WTC11 (cell line): ENCODE results near the gene SLIT3. TPM values are rescaled to one million over a fixed set of nuclear protein-coding genes. Genes with fewer than 3 reads are reported as not detected.

ENCODE experiments used
- ATAC-seq: fragments of 200-7000 bp; cut with Tn5 transposase; 2 replicates; pipeline ENCODE4 v1.10.0; 2021; ENCODE audit warnings: mild to moderate bottlenecking, moderate library complexity
- CTCF ChIA-PET: fragments of 300-600 bp; sonication (Branson Sonifier 250); formaldehyde crosslinking; loops from one replicate; lab custom pipeline; 2021; ENCODE audit warnings: antibody characterized with exemption; lab: Charles Lee
- POLR2A ChIA-PET: fragments of 350-600 bp; sonication (Branson Sonifier 250); formaldehyde crosslinking; loops from one replicate; lab custom pipeline; 2021; ENCODE audit warnings: antibody characterized with exemption; lab: Charles Lee
- DNase-seq: peaks from one replicate; pipeline ENCODE4 v3.0.0; 2021; ENCODE audit warnings: low spot score
- H3K27ac Mint-ChIP-seq: 2 replicates; pipeline ENCODE4 v1.8.0; 2021; ENCODE audit warnings: mixed read lengths
- H3K27me3 Mint-ChIP-seq: 2 replicates; pipeline ENCODE4 v1.8.0; 2021; ENCODE audit warnings: low read depth, mild to moderate bottlenecking, moderate library complexity, mixed read lengths
- H3K36me3 Mint-ChIP-seq: 2 replicates; pipeline ENCODE4 v1.8.0; 2021; ENCODE audit warnings: mixed read lengths
- H3K4me1 Mint-ChIP-seq: 2 replicates; pipeline ENCODE4 v1.8.0; 2022; ENCODE audit warnings: mixed read lengths
- H3K4me3 Mint-ChIP-seq: 2 replicates; pipeline ENCODE4 v1.8.0; 2021; ENCODE audit warnings: mild to moderate bottlenecking, moderate library complexity, mixed read lengths
- H3K9me3 Mint-ChIP-seq: 2 replicates; pipeline ENCODE4 v1.8.0; 2021; ENCODE audit warnings: mixed read lengths
- ESRRA ChIP-seq: sonication (generic); formaldehyde crosslinking; IDR thresholded peaks from 2 replicates; pipeline ENCODE4 v1.8.1; 2022; ENCODE audit warnings: mild to moderate bottlenecking, missing genetic modification reagents, borderline replicate concordance
- GABPB1 ChIP-seq: sonication (generic); formaldehyde crosslinking; IDR thresholded peaks from 2 replicates; pipeline ENCODE4 v1.8.1; 2023; ENCODE audit warnings: mild to moderate bottlenecking, missing genetic modification reagents
- GTF2I ChIP-seq: fragments of 250-450 bp; sonication (Bioruptor Pico); conservative IDR thresholded peaks from 2 replicates; pipeline ENCODE4 v1.4.0; 2021; ENCODE audit warnings: mild to moderate bottlenecking
- HMGA2 ChIP-seq: fragments of 250-450 bp; sonication (Bioruptor Pico); IDR thresholded peaks from 2 replicates; pipeline ENCODE4 v1.4.0; 2021; ENCODE audit warnings: mild to moderate bottlenecking, moderate library complexity
- IRF2 ChIP-seq: sonication (generic); formaldehyde crosslinking; IDR thresholded peaks from 2 replicates; pipeline ENCODE4 v1.8.0; 2022; ENCODE audit warnings: low read depth, missing genetic modification reagents, borderline replicate concordance
- NFE2L1 ChIP-seq: sonication (generic); formaldehyde crosslinking; IDR thresholded peaks from 2 replicates; pipeline ENCODE4 v1.8.1; 2023; ENCODE audit warnings: missing genetic modification reagents
- SOX15 ChIP-seq: fragments of 250-450 bp; sonication (Bioruptor Pico); IDR thresholded peaks from 2 replicates; pipeline ENCODE4 v1.9.0; 2021; ENCODE audit warnings: mild to moderate bottlenecking
- SP1 ChIP-seq: sonication (generic); formaldehyde crosslinking; conservative IDR thresholded peaks from 2 replicates; pipeline ENCODE4 v1.8.1; 2022; ENCODE audit warnings: missing genetic modification reagents
- TEAD1 ChIP-seq: sonication (generic); formaldehyde crosslinking; IDR thresholded peaks from 2 replicates; pipeline ENCODE4 v1.8.0; 2022; ENCODE audit warnings: mild to moderate bottlenecking, missing genetic modification reagents
- ZBTB21 ChIP-seq: sonication (generic); formaldehyde crosslinking; IDR thresholded peaks from 2 replicates; pipeline ENCODE4 v1.8.1; 2023; ENCODE audit warnings: mild to moderate bottlenecking, missing genetic modification reagents, borderline replicate concordance
- ZNF317 ChIP-seq: sonication (generic); formaldehyde crosslinking; IDR thresholded peaks from 2 replicates; pipeline ENCODE4 v1.8.1; 2023; ENCODE audit warnings: low read depth, mild to moderate bottlenecking, moderate library complexity, missing genetic modification reagents, borderline replicate concordance
- ZNF423 ChIP-seq: fragments of 250-450 bp; sonication (Bioruptor Pico); IDR thresholded peaks from 2 replicates; pipeline ENCODE4 v2.1.2; 2022; ENCODE audit warnings: mild to moderate bottlenecking, moderate library complexity
- total RNA-seq: library from RNA; stranded (reverse); gene quantifications from 3 replicates; pipeline ENCODE4 v1.2.3, GENCODE V29; 2021
- TF ChIP-seq, protein P1 (sequence below): sonication (generic); formaldehyde crosslinking; IDR thresholded peaks from 2 replicates; pipeline ENCODE4 v1.8.1; 2023; ENCODE audit warnings: mild to moderate bottlenecking, missing genetic modification reagents, moderate library complexity
- TF ChIP-seq, protein P2 (sequence below): sonication (generic); formaldehyde crosslinking; IDR thresholded peaks from 2 replicates; pipeline ENCODE4 v1.8.1; 2023; ENCODE audit warnings: mild to moderate bottlenecking, moderate library complexity, missing genetic modification reagents
- TF ChIP-seq, protein P3 (sequence below): sonication (generic); formaldehyde crosslinking; IDR thresholded peaks from 2 replicates; pipeline ENCODE4 v1.8.1; 2022; ENCODE audit warnings: mild to moderate bottlenecking, moderate library complexity, missing genetic modification reagents
- TF ChIP-seq, protein P4 (sequence below): sonication (generic); formaldehyde crosslinking; IDR thresholded peaks from 2 replicates; pipeline ENCODE4 v1.8.0; 2022; ENCODE audit warnings: missing genetic modification reagents
- TF ChIP-seq, protein P5 (sequence below): sonication (generic); formaldehyde crosslinking; IDR thresholded peaks from 2 replicates; pipeline ENCODE4 v1.8.0; 2022; ENCODE audit warnings: mild to moderate bottlenecking, missing genetic modification reagents
- TF ChIP-seq, protein P6 (sequence below): sonication (generic); formaldehyde crosslinking; IDR thresholded peaks from 2 replicates; pipeline ENCODE4 v1.8.1; 2022; ENCODE audit warnings: low read depth, mild to moderate bottlenecking, moderate library complexity, missing genetic modification reagents, borderline replicate concordance
- TF ChIP-seq, protein P7 (sequence below): sonication (generic); formaldehyde crosslinking; IDR thresholded peaks from 2 replicates; pipeline ENCODE4 v1.8.1; 2023; ENCODE audit warnings: mild to moderate bottlenecking, missing genetic modification reagents

The SLIT3 gene
- total RNA-seq, 1 experiment from 2014 or later, result 1.9 TPM

DNA sequence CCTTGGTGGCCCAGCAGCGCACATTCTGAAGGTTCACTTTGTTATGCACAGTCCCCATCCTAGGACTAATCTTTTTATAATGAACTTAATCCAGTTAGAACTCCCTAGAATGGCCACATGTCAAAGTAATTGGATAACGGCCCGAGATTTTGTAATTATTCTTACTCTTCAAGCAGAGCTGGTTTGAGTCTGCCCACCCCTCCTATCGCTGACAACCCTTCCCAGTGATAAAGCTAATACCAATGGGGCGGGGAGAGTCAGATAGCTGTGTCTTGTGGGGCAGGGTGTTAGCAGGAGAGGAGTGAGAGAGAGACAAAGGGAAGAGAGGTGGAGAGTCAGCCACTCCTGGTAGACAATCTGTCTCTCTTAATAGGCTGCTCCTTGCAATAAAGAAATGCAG is 356.9 kb downstream of the SLIT3 start:
- DNase-seq (no peak), ATAC-seq (no peak; the same call in 1 of the 2 replicates)
- no peaks in the 10 kb centered on the region for H3K9me3 Mint-ChIP-seq
- ChIA-PET POLR2A (interaction anchor here (0.7 kb wide), 1 partner anchor 125 kb away, joined by 3 read pairs; no protein-coding TSS in a partner anchor), CTCF (interaction anchor here (0.6 to 2.0 kb wide), 3 partner anchors 34 to 237 kb away, joined by 3 to 10 read pairs (median 3); no protein-coding TSS in a partner anchor)
- H3K36me3 Mint-ChIP-seq, result no peaks in the 10 kb centered on the region
- H3K4me3 Mint-ChIP-seq, result no peak overlapping the region
- H3K27me3 Mint-ChIP-seq, result no peaks in the 10 kb centered on the region
- H3K27ac Mint-ChIP-seq, result no peak overlapping the region
- peaks cover 14% of the 10 kb centered on the region for H3K4me1 Mint-ChIP-seq
- TF ChIP-seq SP1 (CRISPR knock-in tag), result no peak
- TF ChIP-seq, protein P1, sequence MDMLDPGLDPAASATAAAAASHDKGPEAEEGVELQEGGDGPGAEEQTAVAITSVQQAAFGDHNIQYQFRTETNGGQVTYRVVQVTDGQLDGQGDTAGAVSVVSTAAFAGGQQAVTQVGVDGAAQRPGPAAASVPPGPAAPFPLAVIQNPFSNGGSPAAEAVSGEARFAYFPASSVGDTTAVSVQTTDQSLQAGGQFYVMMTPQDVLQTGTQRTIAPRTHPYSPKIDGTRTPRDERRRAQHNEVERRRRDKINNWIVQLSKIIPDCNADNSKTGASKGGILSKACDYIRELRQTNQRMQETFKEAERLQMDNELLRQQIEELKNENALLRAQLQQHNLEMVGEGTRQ (CRISPR knock-in tag), result no peak
- TF ChIP-seq IRF2 (CRISPR knock-in tag), result no peak
- no peak for TF ChIP-seq GTF2I (CRISPR knock-in tag)
- no peak for TF ChIP-seq NFE2L1

DNA sequence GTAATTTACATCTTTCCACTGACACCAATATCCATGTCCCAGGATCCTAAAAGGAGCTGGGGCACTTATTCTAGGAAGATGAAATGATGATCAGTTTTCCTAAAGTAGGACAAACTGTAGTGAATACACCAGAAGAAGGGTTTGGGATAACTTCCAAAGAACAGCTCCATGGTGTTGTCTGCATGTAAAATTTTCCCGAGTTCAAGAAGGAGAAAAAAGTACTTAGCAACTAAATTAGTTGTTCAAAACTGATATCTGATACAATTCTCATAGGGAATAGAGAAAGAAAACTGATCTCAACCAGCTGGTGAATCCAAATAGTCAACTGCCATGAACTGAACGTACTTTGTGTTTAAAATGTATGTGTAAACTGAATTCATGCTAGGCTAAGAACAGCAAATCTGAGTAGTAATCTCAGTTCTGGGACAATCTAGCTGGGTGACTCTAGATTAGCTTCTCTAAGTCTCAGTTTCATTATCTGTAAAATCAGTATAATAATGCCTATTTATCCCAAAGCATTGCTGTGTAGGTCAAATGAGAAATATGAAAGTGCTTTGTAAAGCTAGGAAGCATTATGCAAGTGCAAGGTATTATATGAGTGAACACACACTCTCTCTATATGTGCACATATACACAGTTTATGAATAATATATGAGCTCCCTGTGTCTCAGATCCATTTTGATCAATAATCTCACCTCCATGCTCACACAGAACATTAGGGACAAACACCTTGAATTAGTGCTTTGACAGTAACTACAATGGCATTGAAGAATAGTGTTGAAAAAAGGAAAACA is 357.7 kb downstream of the SLIT3 start:
- ATAC-seq, result no peak
- Mint-ChIP-seq H3K36me3 (no peaks in the 10 kb centered on the region), H3K9me3 (no peaks in the 10 kb centered on the region), H3K4me1 (peaks cover 14% of the 10 kb centered on the region), H3K27ac (no peak overlapping the region), H3K27me3 (no peaks in the 10 kb centered on the region), H3K4me3 (no peak overlapping the region)
- ChIA-PET CTCF (interaction anchor here (0.6 to 2.0 kb wide), 3 partner anchors 33 to 236 kb away, joined by 3 to 10 read pairs (median 3); no protein-coding TSS in a partner anchor), POLR2A (no interaction called here)
- no peak for DNase-seq
- TF ChIP-seq ESRRA (CRISPR knock-in tag), result no peak
- TF ChIP-seq ZNF423 (CRISPR knock-in tag), result no peak
- TF ChIP-seq, protein P2, sequence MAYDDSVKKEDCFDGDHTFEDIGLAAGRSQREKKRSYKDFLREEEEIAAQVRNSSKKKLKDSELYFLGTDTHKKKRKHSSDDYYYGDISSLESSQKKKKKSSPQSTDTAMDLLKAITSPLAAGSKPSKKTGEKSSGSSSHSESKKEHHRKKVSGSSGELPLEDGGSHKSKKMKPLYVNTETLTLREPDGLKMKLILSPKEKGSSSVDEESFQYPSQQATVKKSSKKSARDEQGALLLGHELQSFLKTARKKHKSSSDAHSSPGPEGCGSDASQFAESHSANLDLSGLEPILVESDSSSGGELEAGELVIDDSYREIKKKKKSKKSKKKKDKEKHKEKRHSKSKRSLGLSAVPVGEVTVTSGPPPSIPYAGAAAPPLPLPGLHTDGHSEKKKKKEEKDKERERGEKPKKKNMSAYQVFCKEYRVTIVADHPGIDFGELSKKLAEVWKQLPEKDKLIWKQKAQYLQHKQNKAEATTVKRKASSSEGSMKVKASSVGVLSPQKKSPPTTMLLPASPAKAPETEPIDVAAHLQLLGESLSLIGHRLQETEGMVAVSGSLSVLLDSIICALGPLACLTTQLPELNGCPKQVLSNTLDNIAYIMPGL (CRISPR knock-in tag), result no peak
- TF ChIP-seq, protein P3, sequence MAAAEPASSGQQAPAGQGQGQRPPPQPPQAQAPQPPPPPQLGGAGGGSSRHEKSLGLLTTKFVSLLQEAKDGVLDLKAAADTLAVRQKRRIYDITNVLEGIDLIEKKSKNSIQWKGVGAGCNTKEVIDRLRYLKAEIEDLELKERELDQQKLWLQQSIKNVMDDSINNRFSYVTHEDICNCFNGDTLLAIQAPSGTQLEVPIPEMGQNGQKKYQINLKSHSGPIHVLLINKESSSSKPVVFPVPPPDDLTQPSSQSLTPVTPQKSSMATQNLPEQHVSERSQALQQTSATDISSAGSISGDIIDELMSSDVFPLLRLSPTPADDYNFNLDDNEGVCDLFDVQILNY (CRISPR knock-in tag), result no peak
- no peak for TF ChIP-seq ZNF317 (CRISPR knock-in tag)
- no peak for TF ChIP-seq HMGA2 (CRISPR knock-in tag)
- no peak for TF ChIP-seq TEAD1 (CRISPR knock-in tag)
- TF ChIP-seq, protein P4, sequence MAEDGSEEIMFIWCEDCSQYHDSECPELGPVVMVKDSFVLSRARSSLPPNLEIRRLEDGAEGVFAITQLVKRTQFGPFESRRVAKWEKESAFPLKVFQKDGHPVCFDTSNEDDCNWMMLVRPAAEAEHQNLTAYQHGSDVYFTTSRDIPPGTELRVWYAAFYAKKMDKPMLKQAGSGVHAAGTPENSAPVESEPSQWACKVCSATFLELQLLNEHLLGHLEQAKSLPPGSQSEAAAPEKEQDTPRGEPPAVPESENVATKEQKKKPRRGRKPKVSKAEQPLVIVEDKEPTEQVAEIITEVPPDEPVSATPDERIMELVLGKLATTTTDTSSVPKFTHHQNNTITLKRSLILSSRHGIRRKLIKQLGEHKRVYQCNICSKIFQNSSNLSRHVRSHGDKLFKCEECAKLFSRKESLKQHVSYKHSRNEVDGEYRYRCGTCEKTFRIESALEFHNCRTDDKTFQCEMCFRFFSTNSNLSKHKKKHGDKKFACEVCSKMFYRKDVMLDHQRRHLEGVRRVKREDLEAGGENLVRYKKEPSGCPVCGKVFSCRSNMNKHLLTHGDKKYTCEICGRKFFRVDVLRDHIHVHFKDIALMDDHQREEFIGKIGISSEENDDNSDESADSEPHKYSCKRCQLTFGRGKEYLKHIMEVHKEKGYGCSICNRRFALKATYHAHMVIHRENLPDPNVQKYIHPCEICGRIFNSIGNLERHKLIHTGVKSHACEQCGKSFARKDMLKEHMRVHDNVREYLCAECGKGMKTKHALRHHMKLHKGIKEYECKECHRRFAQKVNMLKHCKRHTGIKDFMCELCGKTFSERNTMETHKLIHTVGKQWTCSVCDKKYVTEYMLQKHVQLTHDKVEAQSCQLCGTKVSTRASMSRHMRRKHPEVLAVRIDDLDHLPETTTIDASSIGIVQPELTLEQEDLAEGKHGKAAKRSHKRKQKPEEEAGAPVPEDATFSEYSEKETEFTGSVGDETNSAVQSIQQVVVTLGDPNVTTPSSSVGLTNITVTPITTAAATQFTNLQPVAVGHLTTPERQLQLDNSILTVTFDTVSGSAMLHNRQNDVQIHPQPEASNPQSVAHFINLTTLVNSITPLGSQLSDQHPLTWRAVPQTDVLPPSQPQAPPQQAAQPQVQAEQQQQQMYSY (CRISPR knock-in tag), result no peak
- TF ChIP-seq, protein P5, sequence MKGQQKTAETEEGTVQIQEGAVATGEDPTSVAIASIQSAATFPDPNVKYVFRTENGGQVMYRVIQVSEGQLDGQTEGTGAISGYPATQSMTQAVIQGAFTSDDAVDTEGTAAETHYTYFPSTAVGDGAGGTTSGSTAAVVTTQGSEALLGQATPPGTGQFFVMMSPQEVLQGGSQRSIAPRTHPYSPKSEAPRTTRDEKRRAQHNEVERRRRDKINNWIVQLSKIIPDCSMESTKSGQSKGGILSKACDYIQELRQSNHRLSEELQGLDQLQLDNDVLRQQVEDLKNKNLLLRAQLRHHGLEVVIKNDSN (CRISPR knock-in tag), result no peak
- TF ChIP-seq GABPB1 (CRISPR knock-in tag), result no peak
- TF ChIP-seq, protein P6, sequence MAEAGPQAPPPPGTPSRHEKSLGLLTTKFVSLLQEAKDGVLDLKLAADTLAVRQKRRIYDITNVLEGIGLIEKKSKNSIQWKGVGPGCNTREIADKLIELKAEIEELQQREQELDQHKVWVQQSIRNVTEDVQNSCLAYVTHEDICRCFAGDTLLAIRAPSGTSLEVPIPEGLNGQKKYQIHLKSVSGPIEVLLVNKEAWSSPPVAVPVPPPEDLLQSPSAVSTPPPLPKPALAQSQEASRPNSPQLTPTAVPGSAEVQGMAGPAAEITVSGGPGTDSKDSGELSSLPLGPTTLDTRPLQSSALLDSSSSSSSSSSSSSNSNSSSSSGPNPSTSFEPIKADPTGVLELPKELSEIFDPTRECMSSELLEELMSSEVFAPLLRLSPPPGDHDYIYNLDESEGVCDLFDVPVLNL, result no peak
- TF ChIP-seq ZBTB21 (CRISPR knock-in tag), result no peak
- TF ChIP-seq, protein P7, sequence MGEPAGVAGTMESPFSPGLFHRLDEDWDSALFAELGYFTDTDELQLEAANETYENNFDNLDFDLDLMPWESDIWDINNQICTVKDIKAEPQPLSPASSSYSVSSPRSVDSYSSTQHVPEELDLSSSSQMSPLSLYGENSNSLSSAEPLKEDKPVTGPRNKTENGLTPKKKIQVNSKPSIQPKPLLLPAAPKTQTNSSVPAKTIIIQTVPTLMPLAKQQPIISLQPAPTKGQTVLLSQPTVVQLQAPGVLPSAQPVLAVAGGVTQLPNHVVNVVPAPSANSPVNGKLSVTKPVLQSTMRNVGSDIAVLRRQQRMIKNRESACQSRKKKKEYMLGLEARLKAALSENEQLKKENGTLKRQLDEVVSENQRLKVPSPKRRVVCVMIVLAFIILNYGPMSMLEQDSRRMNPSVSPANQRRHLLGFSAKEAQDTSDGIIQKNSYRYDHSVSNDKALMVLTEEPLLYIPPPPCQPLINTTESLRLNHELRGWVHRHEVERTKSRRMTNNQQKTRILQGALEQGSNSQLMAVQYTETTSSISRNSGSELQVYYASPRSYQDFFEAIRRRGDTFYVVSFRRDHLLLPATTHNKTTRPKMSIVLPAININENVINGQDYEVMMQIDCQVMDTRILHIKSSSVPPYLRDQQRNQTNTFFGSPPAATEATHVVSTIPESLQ, result no peak
- TF ChIP-seq SOX15 (CRISPR knock-in tag), result no peak
